GM18870 (cell line): ENCODE data around the gene TSPAN11.
"Not testable (repeated sequence)": the region's sequence is repeated elsewhere in the genome, so short reads cannot be mapped to it uniquely, and the experiment has no call there.

Source experiments
- ATAC-seq: cut with Tn5 transposase; IDR thresholded peaks from one replicate; pipeline ENCODE4 v1.9.1; 2021; ENCODE audit warnings: moderate library complexity; ENCODE audit not compliant: unreplicated experiment

The TSPAN11 gene

DNA sequence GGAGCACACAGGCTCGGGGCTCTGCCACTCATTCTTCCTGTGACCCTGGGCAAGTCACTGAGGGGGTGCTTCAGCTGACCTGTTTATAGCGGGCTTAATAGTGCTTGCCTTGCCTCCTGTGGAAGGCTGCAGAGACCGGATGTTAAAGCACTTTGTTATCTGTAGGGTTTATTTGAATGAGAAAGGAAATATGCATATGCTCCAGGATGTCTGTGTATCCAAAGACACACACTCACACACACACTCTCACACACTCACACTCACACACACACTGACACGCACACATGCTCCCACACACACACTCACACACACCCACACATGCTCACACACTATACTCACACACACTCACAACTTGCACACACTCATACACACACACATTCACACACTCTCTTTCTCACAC lies 91.0 kb downstream of the TSPAN11 start:
- ATAC-seq = no peak

- ATAC-seq = no peak
Observed at GRCh38 chr12:31018106-31018789, 91.7 kb downstream of the TSPAN11 start.

DNA sequence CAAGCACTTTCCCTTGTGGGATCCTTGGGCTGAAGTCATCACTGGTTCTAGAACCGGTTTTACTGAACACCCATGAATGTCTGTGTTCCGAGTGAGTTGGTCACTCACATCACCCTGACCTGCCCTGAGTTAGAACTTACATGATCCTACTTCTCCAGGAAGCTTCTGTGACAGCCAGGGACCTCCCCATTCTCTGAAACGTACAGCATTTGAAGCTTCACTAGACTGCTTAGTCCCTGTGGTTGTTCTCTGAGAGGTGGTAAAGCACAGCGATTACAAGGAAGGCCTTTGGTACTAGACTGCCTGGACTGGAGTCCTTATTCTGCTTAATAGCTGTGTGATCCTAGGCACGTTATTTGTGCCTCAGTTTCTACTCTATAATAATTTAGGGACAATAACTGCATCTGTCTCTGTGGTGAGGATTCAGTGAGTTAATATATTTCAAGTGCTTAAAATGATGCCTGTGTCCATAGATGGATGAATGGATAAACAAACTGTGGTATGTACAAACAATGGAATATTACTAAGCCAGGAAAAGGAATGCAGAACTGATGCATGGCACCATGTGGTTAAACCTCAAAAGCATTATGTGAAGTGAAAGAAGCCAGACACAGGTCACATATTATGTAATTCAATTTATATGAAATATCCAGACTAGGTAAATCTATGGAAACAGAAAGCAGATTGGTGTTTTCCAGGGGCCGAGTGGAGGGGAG lies 92.4 kb downstream of the TSPAN11 start:
- ATAC-seq = no peak

- no peak for ATAC-seq
Observed at GRCh38 chr12:31019561-31019960, 93.0 kb downstream of the TSPAN11 start.

DNA sequence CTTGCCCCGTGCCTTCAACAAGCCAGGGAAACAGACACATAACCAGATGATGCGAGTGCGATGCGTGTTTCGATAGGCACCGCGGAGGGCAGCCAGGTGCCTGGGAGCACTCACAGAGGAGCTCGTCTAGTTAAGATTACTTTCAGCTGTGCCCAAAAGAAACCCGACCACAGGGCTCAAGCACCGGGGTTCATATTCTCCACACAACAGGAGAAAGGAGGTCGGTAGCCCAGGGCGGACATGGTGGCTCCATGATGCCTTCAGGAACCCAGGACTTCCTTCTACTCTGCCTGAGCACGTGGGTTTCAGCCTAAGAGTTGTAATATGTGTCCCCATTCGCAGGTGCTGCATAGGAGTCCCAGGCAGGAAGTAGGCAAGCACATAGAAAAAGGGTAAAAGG lies 93.4 kb downstream of the TSPAN11 start:
- ATAC-seq = no peak

DNA sequence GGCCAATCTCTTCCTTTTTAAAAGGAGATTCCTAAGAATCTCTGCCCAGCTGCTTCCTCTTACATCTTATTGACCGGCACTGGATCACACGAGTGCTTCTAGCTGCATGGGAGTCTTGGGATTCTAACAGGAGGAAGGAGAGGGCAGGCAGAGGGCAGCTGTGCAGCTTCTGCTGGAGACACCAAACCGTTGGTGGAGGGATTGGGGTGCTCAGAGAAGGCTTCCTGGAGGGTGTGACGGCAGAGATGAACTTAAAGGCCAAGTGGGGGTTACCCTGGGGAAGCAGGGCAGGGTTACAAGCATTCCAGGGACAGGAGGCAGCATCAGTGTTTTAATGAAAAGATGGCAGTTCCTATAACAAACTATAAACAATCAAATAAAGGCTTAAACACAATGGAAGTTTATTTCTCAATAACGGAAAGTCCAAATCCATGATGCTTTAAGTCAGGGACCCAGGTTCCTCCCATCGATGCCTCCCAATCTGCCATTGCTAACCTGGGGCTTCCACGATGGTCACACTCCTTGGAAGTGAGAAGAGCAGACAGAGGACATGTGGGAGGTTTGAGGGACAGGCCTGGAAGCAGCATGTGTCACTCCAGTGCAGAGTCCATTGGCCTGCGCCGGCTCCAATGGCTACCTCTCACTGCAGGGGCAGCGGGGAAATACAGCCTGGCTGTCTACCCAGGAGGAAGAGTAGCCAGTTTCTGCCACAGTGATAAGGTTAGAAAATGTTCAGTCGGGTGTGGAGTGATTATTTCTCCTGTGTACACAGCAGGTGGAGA lies 94.0 kb downstream of the TSPAN11 start:
- ATAC-seq = no peak

GRCh38 chr12:31021181-31021580 lies 94.6 kb downstream of the TSPAN11 start:
- ATAC-seq = no peak

DNA sequence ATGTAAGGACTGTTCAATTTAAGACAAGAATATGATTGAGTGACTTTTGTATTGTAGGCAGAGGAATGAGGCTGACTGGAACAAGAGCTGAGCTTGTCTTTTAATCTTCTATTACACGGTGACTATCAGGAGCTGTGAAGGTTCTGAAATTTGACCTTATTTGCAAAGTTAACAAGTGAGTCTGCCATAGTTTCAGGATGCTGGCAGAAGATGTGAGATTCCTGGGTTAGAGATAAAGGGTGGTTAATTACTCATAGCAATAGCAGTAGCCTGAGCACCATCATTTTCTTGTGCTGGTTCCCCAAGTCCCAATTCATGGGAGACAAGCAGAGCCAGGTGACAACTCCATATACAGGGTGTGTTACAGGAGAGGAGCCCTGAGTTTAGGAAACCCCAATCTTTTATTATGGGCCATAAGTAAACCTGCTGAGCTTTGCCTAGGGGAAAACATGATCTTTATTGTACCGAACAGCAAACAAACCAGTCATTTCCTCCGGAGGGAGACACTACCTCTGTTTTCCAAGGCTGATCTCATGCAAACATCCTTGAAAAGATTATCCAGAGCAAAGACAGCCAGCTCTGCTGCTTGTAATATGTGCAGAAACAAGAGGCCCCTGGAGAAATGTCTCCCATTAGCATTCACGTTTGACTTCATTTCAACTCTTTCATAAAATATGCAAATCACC lies 95.4 kb downstream of the TSPAN11 start:
- ATAC-seq = no peak

- no peak for ATAC-seq
Observed at GRCh38 chr12:31023271-31023724, 96.8 kb downstream of the TSPAN11 start.

- no peak for ATAC-seq
Observed at GRCh38 chr12:31026202-31026601, 99.7 kb downstream of the TSPAN11 start.

DNA sequence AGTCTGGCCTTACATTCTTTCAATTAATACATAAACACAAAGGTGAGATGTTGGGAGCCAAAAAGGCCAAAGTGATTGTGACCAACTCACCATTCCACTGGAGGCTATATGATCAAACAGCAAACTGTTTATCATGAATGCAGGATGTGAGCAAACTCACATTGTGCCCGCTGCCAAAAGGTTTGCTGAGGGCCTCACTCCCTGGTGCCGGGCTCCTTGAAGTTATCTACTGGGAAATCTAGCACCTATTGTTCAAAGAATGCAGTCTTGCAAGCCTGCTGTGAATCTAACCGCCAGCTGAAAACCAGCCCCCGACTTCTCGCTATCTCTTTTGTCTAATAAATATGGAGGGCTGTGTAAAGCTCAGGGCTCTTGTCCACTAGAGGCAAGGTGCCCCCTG lies 100.5 kb downstream of the TSPAN11 start:
- not testable (repeated sequence) for ATAC-seq

- ATAC-seq = no peak
Observed at GRCh38 chr12:31029468-31029867, 102.9 kb downstream of the TSPAN11 start.

GRCh38 chr12:31029916-31030562 lies 103.5 kb downstream of the TSPAN11 start:
- no peak for ATAC-seq

DNA sequence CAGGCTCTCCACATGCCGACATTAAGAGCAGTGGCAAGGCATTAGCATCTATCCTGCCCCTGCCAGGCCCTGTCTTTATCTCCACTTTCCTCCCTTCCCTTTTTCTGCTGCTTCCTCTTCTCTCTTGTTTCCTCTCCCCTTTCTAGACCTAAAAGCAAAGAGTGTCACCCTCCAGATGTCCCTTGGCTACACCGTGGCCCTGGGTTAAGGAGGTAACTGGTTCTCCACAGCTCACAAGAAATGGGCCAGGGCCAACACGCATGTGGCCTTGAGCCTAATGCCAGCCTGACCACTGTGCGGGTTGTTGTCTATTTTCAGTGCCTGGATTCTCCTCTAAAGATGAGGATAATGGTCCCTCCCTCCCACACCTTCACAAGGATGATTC lies 105.4 kb downstream of the TSPAN11 start:
- ATAC-seq = no peak

DNA sequence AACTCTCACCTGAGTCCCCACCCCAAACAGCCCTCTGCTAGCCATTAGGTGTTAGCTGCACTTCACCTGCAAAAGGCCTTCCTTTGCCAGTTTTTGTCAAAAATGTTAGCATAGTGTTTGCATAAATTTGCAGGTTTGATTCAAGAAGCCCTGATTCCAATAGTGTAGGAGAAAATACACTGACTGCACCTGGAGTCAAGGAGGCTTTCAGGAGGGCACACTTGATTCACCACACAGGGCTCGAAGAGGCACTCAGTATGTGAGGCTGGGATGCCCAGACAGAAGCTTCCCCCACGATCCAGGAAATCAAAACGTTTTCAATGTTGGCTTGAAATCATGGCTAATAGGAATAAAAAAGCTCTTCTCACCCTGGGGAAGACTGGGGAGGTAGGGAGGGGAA lies 106.6 kb downstream of the TSPAN11 start:
- no peak for ATAC-seq

DNA sequence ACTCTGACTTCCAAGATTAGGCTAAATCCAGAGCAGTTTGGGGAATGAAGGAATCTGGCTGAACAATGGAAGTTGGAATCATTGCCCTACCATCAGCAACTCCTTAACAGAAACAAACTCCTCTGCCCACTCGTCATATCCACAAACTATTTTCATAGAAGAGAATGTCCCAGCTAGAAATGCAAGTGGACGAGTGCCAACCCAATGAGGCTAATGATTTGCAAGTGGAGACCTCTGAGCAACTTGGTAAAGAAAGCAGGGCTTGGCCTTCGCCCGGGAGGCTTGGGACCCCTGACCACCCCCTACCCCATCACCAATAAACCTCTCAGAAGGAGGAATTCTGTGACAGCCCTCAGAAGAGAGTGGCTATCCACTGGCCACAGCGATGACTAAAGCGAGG lies 107.1 kb downstream of the TSPAN11 start:
- ATAC-seq = no peak

GRCh38 chr12:31034372-31034771 lies 107.8 kb downstream of the TSPAN11 start:
- no peak for ATAC-seq

DNA sequence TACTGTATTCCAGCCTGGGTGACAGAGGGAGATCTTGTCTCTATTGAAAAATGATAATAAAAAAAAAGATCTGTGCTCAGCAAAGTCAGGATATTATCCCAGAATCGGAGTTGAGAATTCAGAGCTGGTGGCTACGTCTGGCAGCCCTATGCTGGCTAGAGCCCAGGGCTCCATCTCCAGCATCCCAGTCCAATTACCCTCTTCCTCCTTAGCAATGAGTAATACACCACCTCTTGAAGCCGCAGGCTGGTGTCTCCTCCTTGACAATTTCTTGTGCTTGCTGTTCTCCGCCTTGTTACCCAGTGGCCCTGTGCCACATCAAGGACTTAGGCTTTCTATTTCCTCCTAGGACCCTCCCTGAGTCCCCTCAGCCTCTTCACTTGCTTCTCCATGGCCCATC lies 108.7 kb downstream of the TSPAN11 start:
- no peak for ATAC-seq

DNA sequence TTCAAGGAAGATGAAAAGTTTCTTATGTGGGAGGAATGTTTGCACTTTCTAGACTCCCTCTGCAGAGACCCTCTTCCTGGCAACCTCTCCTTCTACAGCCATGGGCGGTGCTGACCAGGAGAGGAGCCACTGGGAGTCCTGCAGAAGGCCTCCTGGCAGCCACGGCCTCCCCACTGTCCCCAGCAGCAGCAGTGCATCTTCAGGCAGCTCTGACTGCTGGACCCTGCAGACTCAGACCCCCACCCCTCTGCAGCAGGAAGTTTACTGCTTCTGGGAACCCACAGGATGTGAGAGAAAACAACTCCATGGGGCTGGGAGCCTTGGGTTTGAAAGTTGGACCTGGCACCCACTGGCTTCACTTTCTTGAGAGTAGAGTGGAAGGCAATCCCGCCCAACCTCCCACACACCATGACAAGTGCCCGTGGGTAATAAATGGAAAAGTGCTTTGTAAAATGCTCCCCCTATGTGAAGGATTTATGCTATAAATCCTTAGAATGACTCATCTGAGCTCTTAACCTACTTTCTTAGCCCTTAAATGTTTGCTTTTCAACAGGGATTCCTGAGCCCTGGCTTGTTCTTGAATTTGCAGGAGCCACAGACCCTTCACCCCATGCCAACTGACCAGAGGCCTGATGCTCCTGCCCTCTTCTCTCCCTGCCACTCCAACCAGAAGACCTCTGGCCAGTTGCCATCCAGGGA lies 109.6 kb downstream of the TSPAN11 start:
- no peak for ATAC-seq

- no peak for ATAC-seq
Observed at GRCh38 chr12:31037028-31037427, 110.5 kb downstream of the TSPAN11 start.
